SK-N-SH treated with all-trans-retinoic acid at 6 μM for 48 hours (cell line): ENCODE data around the gene CATSPERZ.

Source experiments
- ATAC-seq: fragments of 200-7000 bp; cut with Tn5 transposase; 3 replicates; pipeline ENCODE4 v1.9.1; 2020; ENCODE audit warnings: mild to moderate bottlenecking, moderate library complexity
- ARNTL ChIP-seq: fragments of 450-650 bp; formaldehyde crosslinking; IDR thresholded peaks from 2 replicates; pipeline ENCODE4 v1.5.0; 2020; ENCODE audit warnings: low read depth, mild to moderate bottlenecking, moderate library complexity, borderline replicate concordance
- CSDC2 ChIP-seq: fragments of 250-450 bp; sonication (Bioruptor Pico); IDR thresholded peaks from 2 replicates; pipeline ENCODE4 v1.5.0; 2020; ENCODE audit warnings: mild to moderate bottlenecking, moderate library complexity
- ESRRG ChIP-seq: fragments of 250-450 bp; sonication (Bioruptor Pico); IDR thresholded peaks from 2 replicates; pipeline ENCODE4 v1.6.1; 2021; ENCODE audit warnings: mild to moderate bottlenecking
- GLIS3 ChIP-seq: fragments of 250-450 bp; sonication (Bioruptor Pico); IDR thresholded peaks from 2 replicates; pipeline ENCODE4 v1.5.0; 2020; ENCODE audit warnings: mild to moderate bottlenecking, moderate library complexity
- OSR1 ChIP-seq: fragments of 250-450 bp; sonication (Bioruptor Pico); IDR thresholded peaks from 2 replicates; pipeline ENCODE4 v1.8.0; 2022; ENCODE audit warnings: moderate library complexity, mild to moderate bottlenecking, inconsistent platforms
- PPARA ChIP-seq: fragments of 250-450 bp; sonication (Bioruptor Pico); IDR thresholded peaks from 2 replicates; pipeline ENCODE4 v1.5.0; 2020; ENCODE audit warnings: mild to moderate bottlenecking, borderline replicate concordance
- RARB ChIP-seq: fragments of 250-450 bp; sonication (Bioruptor Pico); IDR thresholded peaks from 2 replicates; pipeline ENCODE4 v1.8.0; 2021; ENCODE audit warnings: mild to moderate bottlenecking, moderate library complexity
- SNAI2 ChIP-seq: fragments of 250-450 bp; sonication (Bioruptor Pico); IDR thresholded peaks from 2 replicates; pipeline ENCODE4 v1.5.0; 2020; ENCODE audit warnings: mild to moderate bottlenecking, moderate library complexity
- TCF4 ChIP-seq: fragments of 250-450 bp; sonication (Bioruptor Pico); IDR thresholded peaks from 2 replicates; pipeline ENCODE4 v1.8.0; 2021; ENCODE audit warnings: mild to moderate bottlenecking, moderate library complexity, borderline replicate concordance
- TOX ChIP-seq: fragments of 250-450 bp; sonication (Bioruptor Pico); IDR thresholded peaks from 2 replicates; pipeline ENCODE4 v1.8.0; 2021; ENCODE audit warnings: mild to moderate bottlenecking, moderate library complexity, borderline replicate concordance
- ZC3H10 ChIP-seq: fragments of 250-450 bp; sonication (Bioruptor Pico); IDR thresholded peaks from 2 replicates; pipeline ENCODE4 v1.5.1; 2021; ENCODE audit warnings: mild to moderate bottlenecking, moderate library complexity
- ZFP3 ChIP-seq: fragments of 250-450 bp; sonication (Bioruptor Pico); IDR thresholded peaks from 2 replicates; pipeline ENCODE4 v1.5.0; 2020; ENCODE audit warnings: mild to moderate bottlenecking, moderate library complexity
- ZFP30 ChIP-seq: fragments of 450-650 bp; formaldehyde crosslinking; IDR thresholded peaks from 2 replicates; pipeline ENCODE4 v1.5.0; 2022; ENCODE audit warnings: mild to moderate bottlenecking, moderate library complexity
- ZNF565 ChIP-seq: fragments of 450-650 bp; formaldehyde crosslinking; conservative IDR thresholded peaks from 2 replicates; pipeline ENCODE4 v1.5.0; 2020; ENCODE audit warnings: low read depth, mild to moderate bottlenecking, moderate library complexity
- ZNF70 ChIP-seq: fragments of 450-650 bp; formaldehyde crosslinking; IDR thresholded peaks from 2 replicates; pipeline ENCODE4 v1.5.0; 2020; ENCODE audit warnings: mild to moderate bottlenecking, moderate library complexity
- ZNF8 ChIP-seq: fragments of 450-650 bp; formaldehyde crosslinking; IDR thresholded peaks from 2 replicates; pipeline ENCODE4 v1.5.0; 2020; ENCODE audit warnings: mild to moderate bottlenecking, moderate library complexity
- TF ChIP-seq, protein P1 (sequence below): fragments of 250-450 bp; sonication (Bioruptor Pico); IDR thresholded peaks from 2 replicates; pipeline ENCODE4 v1.8.0; 2021; ENCODE audit warnings: low read depth, mild to moderate bottlenecking, moderate library complexity, borderline replicate concordance
- TF ChIP-seq, protein P2 (sequence below): fragments of 250-450 bp; sonication (Bioruptor Pico); IDR thresholded peaks from 2 replicates; pipeline ENCODE4 v1.5.1; 2020; ENCODE audit warnings: low read depth, mild to moderate bottlenecking, moderate library complexity
- TF ChIP-seq, protein P3 (sequence below): fragments of 250-450 bp; sonication (Bioruptor Pico); IDR thresholded peaks from 2 replicates; pipeline ENCODE4 v1.8.0; 2020; ENCODE audit warnings: mild to moderate bottlenecking, moderate library complexity, borderline replicate concordance
- TF ChIP-seq, protein P4 (sequence below): fragments of 250-450 bp; sonication (Bioruptor Pico); IDR thresholded peaks from 2 replicates; pipeline ENCODE4 v1.5.1; 2021; ENCODE audit warnings: mild to moderate bottlenecking, moderate library complexity

CATSPERZ gene

DNA sequence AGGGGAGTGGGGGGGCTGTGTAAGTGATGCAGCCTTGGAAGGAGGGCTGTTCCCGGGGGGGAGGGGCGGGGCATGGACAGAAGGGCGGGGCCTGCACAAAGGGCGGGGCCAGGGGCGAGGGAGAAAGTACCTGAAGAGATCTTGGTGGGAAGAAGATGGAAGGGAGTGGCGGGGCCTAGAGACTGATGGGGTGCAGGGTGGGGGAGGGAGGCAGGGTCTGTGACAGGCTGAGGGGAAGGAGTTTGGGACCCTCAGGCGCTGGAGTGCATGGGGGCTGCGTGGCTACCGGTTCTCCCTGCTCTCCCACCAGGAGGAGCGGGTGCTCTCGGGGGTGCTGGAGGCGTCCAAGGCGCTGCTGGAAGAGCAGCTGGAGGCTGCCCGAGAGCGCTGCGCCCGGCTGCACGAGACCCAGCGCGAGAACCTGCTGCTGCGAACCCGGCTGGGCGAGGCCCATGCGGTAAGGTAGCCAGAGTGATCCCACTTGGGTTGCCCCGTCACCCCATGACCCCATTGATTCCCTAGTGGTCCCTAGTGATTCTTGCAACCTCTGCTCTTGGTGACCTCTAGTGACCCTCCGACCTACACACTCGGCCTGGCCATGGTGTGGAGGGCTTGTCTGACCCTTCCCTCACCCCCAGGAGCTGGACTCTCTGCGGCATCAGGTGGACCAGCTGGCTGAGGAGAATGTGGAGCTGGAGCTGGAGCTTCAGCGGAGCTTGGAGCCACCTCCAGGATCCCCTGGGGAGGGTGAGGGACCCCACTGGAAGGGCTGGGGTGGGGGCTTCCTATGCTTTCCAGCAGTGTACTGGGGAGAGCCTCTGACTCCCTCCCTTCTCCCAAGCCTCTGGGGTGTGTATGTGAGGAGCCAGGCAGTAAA lies 42.9 kb downstream of the CATSPERZ start:
- no peak for ATAC-seq
- TF ChIP-seq, protein P1, sequence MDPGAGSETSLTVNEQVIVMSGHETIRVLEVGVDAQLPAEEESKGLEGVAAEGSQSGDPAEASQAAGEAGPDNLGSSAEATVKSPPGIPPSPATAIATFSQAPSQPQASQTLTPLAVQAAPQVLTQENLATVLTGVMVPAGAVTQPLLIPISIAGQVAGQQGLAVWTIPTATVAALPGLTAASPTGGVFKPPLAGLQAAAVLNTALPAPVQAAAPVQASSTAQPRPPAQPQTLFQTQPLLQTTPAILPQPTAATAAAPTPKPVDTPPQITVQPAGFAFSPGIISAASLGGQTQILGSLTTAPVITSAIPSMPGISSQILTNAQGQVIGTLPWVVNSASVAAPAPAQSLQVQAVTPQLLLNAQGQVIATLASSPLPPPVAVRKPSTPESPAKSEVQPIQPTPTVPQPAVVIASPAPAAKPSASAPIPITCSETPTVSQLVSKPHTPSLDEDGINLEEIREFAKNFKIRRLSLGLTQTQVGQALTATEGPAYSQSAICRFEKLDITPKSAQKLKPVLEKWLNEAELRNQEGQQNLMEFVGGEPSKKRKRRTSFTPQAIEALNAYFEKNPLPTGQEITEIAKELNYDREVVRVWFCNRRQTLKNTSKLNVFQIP: no peak
- no peak for TF ChIP-seq CSDC2 (CRISPR knock-in tag)
- no peak for TF ChIP-seq ZFP3 (CRISPR knock-in tag)
- no peak for TF ChIP-seq OSR1
- no peak for TF ChIP-seq TOX (CRISPR knock-in tag)
- no peak for TF ChIP-seq PPARA (CRISPR knock-in tag)
- no peak for TF ChIP-seq TCF4 (CRISPR knock-in tag)
- TF ChIP-seq, protein P2, sequence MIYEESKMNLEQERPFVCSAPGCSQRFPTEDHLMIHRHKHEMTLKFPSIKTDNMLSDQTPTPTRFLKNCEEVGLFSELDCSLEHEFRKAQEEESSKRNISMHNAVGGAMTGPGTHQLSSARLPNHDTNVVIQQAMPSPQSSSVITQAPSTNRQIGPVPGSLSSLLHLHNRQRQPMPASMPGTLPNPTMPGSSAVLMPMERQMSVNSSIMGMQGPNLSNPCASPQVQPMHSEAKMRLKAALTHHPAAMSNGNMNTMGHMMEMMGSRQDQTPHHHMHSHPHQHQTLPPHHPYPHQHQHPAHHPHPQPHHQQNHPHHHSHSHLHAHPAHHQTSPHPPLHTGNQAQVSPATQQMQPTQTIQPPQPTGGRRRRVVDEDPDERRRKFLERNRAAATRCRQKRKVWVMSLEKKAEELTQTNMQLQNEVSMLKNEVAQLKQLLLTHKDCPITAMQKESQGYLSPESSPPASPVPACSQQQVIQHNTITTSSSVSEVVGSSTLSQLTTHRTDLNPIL (CRISPR knock-in tag): no peak
- TF ChIP-seq ZC3H10 (CRISPR knock-in tag): no peak
- no peak for TF ChIP-seq ZFP30
- TF ChIP-seq ARNTL (CRISPR knock-in tag): no peak
- no peak for TF ChIP-seq GLIS3 (CRISPR knock-in tag)
- no peak for TF ChIP-seq ZNF70 (CRISPR knock-in tag)
- TF ChIP-seq ZNF565 (CRISPR knock-in tag): no peak
- TF ChIP-seq, protein P3, sequence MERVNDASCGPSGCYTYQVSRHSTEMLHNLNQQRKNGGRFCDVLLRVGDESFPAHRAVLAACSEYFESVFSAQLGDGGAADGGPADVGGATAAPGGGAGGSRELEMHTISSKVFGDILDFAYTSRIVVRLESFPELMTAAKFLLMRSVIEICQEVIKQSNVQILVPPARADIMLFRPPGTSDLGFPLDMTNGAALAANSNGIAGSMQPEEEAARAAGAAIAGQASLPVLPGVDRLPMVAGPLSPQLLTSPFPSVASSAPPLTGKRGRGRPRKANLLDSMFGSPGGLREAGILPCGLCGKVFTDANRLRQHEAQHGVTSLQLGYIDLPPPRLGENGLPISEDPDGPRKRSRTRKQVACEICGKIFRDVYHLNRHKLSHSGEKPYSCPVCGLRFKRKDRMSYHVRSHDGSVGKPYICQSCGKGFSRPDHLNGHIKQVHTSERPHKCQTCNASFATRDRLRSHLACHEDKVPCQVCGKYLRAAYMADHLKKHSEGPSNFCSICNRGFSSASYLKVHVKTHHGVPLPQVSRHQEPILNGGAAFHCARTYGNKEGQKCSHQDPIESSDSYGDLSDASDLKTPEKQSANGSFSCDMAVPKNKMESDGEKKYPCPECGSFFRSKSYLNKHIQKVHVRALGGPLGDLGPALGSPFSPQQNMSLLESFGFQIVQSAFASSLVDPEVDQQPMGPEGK: no peak
- TF ChIP-seq RARB (CRISPR knock-in tag): no peak

DNA sequence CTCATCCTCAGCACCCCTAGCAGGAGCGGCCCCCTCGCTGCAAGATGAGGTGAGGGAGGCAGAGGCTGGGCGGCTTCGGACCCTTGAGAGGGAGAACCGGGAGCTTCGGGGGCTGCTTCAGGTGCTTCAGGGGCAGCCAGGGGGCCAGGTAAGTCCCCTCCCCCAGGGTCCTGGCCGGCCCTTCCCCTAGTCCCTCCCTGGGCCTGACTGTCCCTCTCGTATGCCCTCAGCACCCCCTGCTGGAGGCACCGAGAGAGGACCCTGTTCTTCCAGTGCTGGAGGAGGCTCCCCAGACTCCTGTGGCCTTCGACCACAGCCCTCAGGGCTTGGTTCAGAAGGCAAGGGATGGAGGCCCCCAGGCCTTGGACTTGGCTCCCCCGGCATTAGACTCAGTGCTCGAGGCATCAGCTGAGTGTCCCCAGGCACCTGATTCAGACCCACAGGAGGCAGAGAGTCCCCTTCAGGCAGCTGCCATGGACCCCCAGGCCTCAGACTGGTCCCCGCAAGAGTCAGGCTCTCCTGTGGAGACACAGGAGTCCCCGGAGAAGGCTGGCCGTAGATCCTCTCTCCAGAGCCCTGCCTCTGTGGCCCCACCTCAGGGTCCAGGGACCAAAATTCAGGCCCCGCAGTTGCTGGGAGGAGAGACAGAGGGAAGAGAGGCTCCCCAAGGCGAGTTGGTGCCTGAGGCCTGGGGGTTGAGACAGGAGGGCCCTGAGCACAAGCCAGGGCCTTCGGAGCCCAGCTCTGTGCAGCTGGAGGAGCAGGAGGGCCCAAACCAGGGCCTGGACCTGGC lies 43.8 kb downstream of the CATSPERZ start:
- ATAC-seq: peak; percentile 68
- TF ChIP-seq ZNF565 (CRISPR knock-in tag) (no peak), TCF4 (CRISPR knock-in tag) (no peak), ZFP3 (CRISPR knock-in tag) (no peak)

DNA sequence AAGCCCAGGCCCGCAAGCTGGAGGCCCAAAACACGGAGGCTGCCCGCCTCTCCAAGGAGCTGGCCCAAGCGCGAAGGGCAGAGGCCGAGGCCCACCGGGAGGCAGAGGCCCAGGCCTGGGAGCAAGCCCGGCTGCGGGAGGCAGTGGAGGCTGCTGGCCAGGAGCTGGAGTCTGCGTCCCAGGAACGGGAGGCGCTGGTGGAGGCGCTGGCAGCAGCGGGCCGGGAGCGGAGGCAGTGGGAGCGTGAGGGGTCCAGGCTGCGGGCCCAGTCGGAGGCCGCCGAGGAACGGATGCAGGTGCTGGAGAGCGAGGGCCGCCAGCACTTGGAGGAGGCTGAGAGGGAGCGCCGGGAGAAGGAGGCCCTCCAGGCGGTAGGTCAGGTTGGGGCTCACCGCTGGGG lies 44.6 kb downstream of the CATSPERZ start:
- TF ChIP-seq ARNTL (CRISPR knock-in tag): no peak
- TF ChIP-seq, protein P2 (CRISPR knock-in tag): no peak
- TF ChIP-seq SNAI2 (CRISPR knock-in tag): no peak
- TF ChIP-seq ZNF565 (CRISPR knock-in tag): no peak
- no peak for TF ChIP-seq ESRRG (CRISPR knock-in tag)
- TF ChIP-seq RARB (CRISPR knock-in tag): no peak
- TF ChIP-seq, protein P3: no peak
- no peak for TF ChIP-seq GLIS3 (CRISPR knock-in tag)
- TF ChIP-seq ZNF70 (CRISPR knock-in tag): no peak
- TF ChIP-seq, protein P4, sequence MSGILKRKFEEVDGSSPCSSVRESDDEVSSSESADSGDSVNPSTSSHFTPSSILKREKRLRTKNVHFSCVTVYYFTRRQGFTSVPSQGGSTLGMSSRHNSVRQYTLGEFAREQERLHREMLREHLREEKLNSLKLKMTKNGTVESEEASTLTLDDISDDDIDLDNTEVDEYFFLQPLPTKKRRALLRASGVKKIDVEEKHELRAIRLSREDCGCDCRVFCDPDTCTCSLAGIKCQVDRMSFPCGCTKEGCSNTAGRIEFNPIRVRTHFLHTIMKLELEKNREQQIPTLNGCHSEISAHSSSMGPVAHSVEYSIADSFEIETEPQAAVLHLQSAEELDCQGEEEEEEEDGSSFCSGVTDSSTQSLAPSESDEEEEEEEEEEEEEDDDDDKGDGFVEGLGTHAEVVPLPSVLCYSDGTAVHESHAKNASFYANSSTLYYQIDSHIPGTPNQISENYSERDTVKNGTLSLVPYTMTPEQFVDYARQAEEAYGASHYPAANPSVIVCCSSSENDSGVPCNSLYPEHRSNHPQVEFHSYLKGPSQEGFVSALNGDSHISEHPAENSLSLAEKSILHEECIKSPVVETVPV: no peak
- no peak for TF ChIP-seq OSR1
- no peak for TF ChIP-seq TCF4 (CRISPR knock-in tag)
- no peak for TF ChIP-seq ZNF8 (CRISPR knock-in tag)
- TF ChIP-seq ZFP30: no peak
- no peak for TF ChIP-seq ZFP3 (CRISPR knock-in tag)
- no peak for ATAC-seq
